ENCODE results near the gene CYP4A11.
"Not testable (repeated sequence)": the region's sequence is repeated elsewhere in the genome, so short reads cannot be mapped to it uniquely, and the experiment has no call there.

The CYP4A11 gene

GRCh38 chr1:46940307-46940706 is 969 bp downstream of the CYP4A11 start:
- H4K20me1 ChIP-seq (ENCODE audit: insufficient read depth, low read length), result no peaks in the 10 kb centered on the region
- no peak overlapping the region for H3K9ac ChIP-seq (ENCODE audit: low read depth, low read length)
- H3K27ac ChIP-seq (ENCODE audit: low read length), result no peak overlapping the region
- no peaks in the 10 kb centered on the region for H3K9me3 ChIP-seq (ENCODE audit: insufficient read depth, low read length, severe bottlenecking)
- no peak for TF ChIP-seq EZH2 (IDR thresholded peaks at IDR 0.05; ENCODE audit: borderline replicate concordance, low read depth, low read length, severe bottlenecking)
- H3K36me3 ChIP-seq (ENCODE audit: insufficient read depth, low read length), result no peaks in the 10 kb centered on the region
- no peak overlapping the region for H3K4me2 ChIP-seq (ENCODE audit: insufficient read depth, low read length)
- no peak overlapping the region for H3K4me3 ChIP-seq (ENCODE audit: low read depth in 1 of 2, low read length in 2 of 2)
- no peak overlapping the region for H2AFZ ChIP-seq (ENCODE audit: low read depth, low read length)
- peaks cover 7% of the 10 kb centered on the region for H3K27me3 ChIP-seq (ENCODE audit: insufficient read depth, low read length, poor library complexity)
- ATAC-seq (ENCODE audit: insufficient read depth, low read depth) (no peak), DNase-seq (no peak)
- H3K79me2 ChIP-seq (ENCODE audit: insufficient read depth, low read length), result no peaks in the 10 kb centered on the region
- no peaks in the 10 kb centered on the region for H3K4me1 ChIP-seq (ENCODE audit: insufficient read depth, low read length)

- no peak for DNase-seq
- H3K4me1 ChIP-seq (ENCODE audit: insufficient read depth, low read length), result no peaks in the 10 kb centered on the region
- no peak overlapping the region for H2AFZ ChIP-seq (ENCODE audit: low read depth, low read length)
- no peaks in the 10 kb centered on the region for H3K36me3 ChIP-seq (ENCODE audit: insufficient read depth, low read length)
- H3K4me2 ChIP-seq (ENCODE audit: insufficient read depth, low read length), result no peak overlapping the region
- H4K20me1 ChIP-seq (ENCODE audit: insufficient read depth, low read length), result no peaks in the 10 kb centered on the region
- TF ChIP-seq EZH2 (IDR thresholded peaks at IDR 0.05; ENCODE audit: borderline replicate concordance, low read depth, low read length, severe bottlenecking) (no peak), CTCF (IDR thresholded peaks at IDR 0.05; ENCODE audit: borderline replicate concordance, extremely low read depth, low read length, poor library complexity, severe bottlenecking) (no peak)
- no peak for ATAC-seq (ENCODE audit: insufficient read depth, low read depth)
- no peak overlapping the region for H3K27ac ChIP-seq (ENCODE audit: low read length)
- no peaks in the 10 kb centered on the region for H3K9me3 ChIP-seq (ENCODE audit: insufficient read depth, low read length, severe bottlenecking)
- no peaks in the 10 kb centered on the region for H3K79me2 ChIP-seq (ENCODE audit: insufficient read depth, low read length)
- no peak overlapping the region for H3K9ac ChIP-seq (ENCODE audit: low read depth, low read length)
- H3K4me3 ChIP-seq (ENCODE audit: low read depth in 1 of 2, low read length in 2 of 2), result no peak overlapping the region
- H3K27me3 ChIP-seq (ENCODE audit: insufficient read depth, low read length, poor library complexity), result peaks cover 7% of the 10 kb centered on the region
These were observed 4.0 kb downstream of the CYP4A11 start for GRCh38 chr1:46937270-46937669.

GRCh38 chr1:46936788-46937187 is 4.5 kb downstream of the CYP4A11 start:
- Histone ChIP-seq H3K79me2 (ENCODE audit: insufficient read depth, low read length) (no peaks in the 10 kb centered on the region), H3K27me3 (ENCODE audit: insufficient read depth, low read length, poor library complexity) (peaks cover 7% of the 10 kb centered on the region), H3K4me3 (ENCODE audit: low read depth in 1 of 2, low read length in 2 of 2) (no peak overlapping the region), H3K27ac (ENCODE audit: low read length) (no peak overlapping the region), H3K9me3 (ENCODE audit: insufficient read depth, low read length, severe bottlenecking) (no peaks in the 10 kb centered on the region), H3K4me2 (ENCODE audit: insufficient read depth, low read length) (no peak overlapping the region), H3K36me3 (ENCODE audit: insufficient read depth, low read length) (no peaks in the 10 kb centered on the region), H4K20me1 (ENCODE audit: insufficient read depth, low read length) (no peaks in the 10 kb centered on the region), H2AFZ (ENCODE audit: low read depth, low read length) (no peak overlapping the region), H3K9ac (ENCODE audit: low read depth, low read length) (no peak overlapping the region), H3K4me1 (ENCODE audit: insufficient read depth, low read length) (no peaks in the 10 kb centered on the region)
- TF ChIP-seq EZH2 (IDR thresholded peaks at IDR 0.05; ENCODE audit: borderline replicate concordance, low read depth, low read length, severe bottlenecking) (no peak), CTCF (IDR thresholded peaks at IDR 0.05; ENCODE audit: borderline replicate concordance, extremely low read depth, low read length, poor library complexity, severe bottlenecking) (no peak)
- ATAC-seq (ENCODE audit: insufficient read depth, low read depth), result no peak
- DNase-seq, result no peak

- not testable (repeated sequence) for ATAC-seq (ENCODE audit: insufficient read depth, low read depth)
These were observed 6.4 kb downstream of the CYP4A11 start for GRCh38 chr1:46934852-46935251.

GRCh38 chr1:46932020-46932419 is 9.3 kb downstream of the CYP4A11 start:
- not testable (repeated sequence) for H4K20me1 ChIP-seq (ENCODE audit: insufficient read depth, low read length); H3K4me1 ChIP-seq (ENCODE audit: insufficient read depth, low read length); H3K27ac ChIP-seq (ENCODE audit: low read length); ATAC-seq (ENCODE audit: insufficient read depth, low read depth); H3K4me2 ChIP-seq (ENCODE audit: insufficient read depth, low read length); H3K9ac ChIP-seq (ENCODE audit: low read depth, low read length); H3K9me3 ChIP-seq (ENCODE audit: insufficient read depth, low read length, severe bottlenecking); H3K36me3 ChIP-seq (ENCODE audit: insufficient read depth, low read length); H3K27me3 ChIP-seq (ENCODE audit: insufficient read depth, low read length, poor library complexity); H3K79me2 ChIP-seq (ENCODE audit: insufficient read depth, low read length); DNase-seq; H3K4me3 ChIP-seq (ENCODE audit: low read depth in 1 of 2, low read length in 2 of 2); H2AFZ ChIP-seq (ENCODE audit: low read depth, low read length)

More at GRCh38 chr1:46934852-46935251, 6.4 kb downstream of the CYP4A11 start:
- not testable (repeated sequence) for H3K4me1 ChIP-seq (ENCODE audit: insufficient read depth, low read length); H4K20me1 ChIP-seq (ENCODE audit: insufficient read depth, low read length); H3K9me3 ChIP-seq (ENCODE audit: insufficient read depth, low read length, severe bottlenecking); DNase-seq; H3K79me2 ChIP-seq (ENCODE audit: insufficient read depth, low read length); H3K9ac ChIP-seq (ENCODE audit: low read depth, low read length); H3K4me3 ChIP-seq (ENCODE audit: low read depth in 1 of 2, low read length in 2 of 2); H3K27me3 ChIP-seq (ENCODE audit: insufficient read depth, low read length, poor library complexity); H3K27ac ChIP-seq (ENCODE audit: low read length); H3K36me3 ChIP-seq (ENCODE audit: insufficient read depth, low read length); H3K4me2 ChIP-seq (ENCODE audit: insufficient read depth, low read length); H2AFZ ChIP-seq (ENCODE audit: low read depth, low read length)
- peak; percentile 56 for TF ChIP-seq CTCF (IDR thresholded peaks at IDR 0.05; ENCODE audit: borderline replicate concordance, extremely low read depth, low read length, poor library complexity, severe bottlenecking)

All from DND-41 (cell line).